Liver (tissue), 9 donors: ENCODE data around the gene TCEAL3. TPM values are rescaled to one million over a fixed set of nuclear protein-coding genes. Genes with fewer than 3 reads are reported as not detected.
"Not testable (repeated sequence)": the region's sequence is repeated elsewhere in the genome, so short reads cannot be mapped to it uniquely, and the experiment has no call there.

ENCODE experiments used
- DNase-seq: peaks from one replicate; pipeline ENCODE4 v3.0.0-alpha.2; 2017; ENCODE audit warnings: low spot score
- H3K27ac ChIP-seq, 2 donors: one replicate each; pipeline ENCODE4 v1.7.0; 2013; ENCODE audit warnings: inconsistent platforms in 2 of 2, low read length in 2 of 2, control low read depth in 1 of 2, low read depth in 1 of 2, mild to moderate bottlenecking in 1 of 2
- H3K27me3 ChIP-seq, 4 donors: one replicate each; pipeline versions ENCODE4 v1.6.1 to v1.7.0; 2013; ENCODE audit warnings: low read length in 3 of 4, inconsistent platforms in 1 of 4, mild to moderate bottlenecking in 1 of 4, moderate library complexity in 1 of 4; ENCODE audit not compliant: control insufficient read depth in 4 of 4, insufficient read depth in 4 of 4
- H3K36me3 ChIP-seq, 4 donors: one replicate each; pipeline versions ENCODE4 v1.6.1 to v1.7.0; 2013; ENCODE audit warnings: low read length in 3 of 4, mild to moderate bottlenecking in 3 of 4, low read depth in 1 of 4, moderate library complexity in 1 of 4; ENCODE audit not compliant: control insufficient read depth in 4 of 4, insufficient read depth in 3 of 4
- H3K4me1 ChIP-seq, 4 donors: one replicate each; pipeline versions ENCODE4 v1.6.1 to v1.7.0; 2013; ENCODE audit warnings: low read length in 3 of 4, mild to moderate bottlenecking in 3 of 4, moderate library complexity in 1 of 4; ENCODE audit not compliant: control insufficient read depth in 4 of 4, insufficient read depth in 4 of 4
- H3K4me3 ChIP-seq, 3 donors: one replicate each; pipeline versions ENCODE4 v1.6.1 to v1.7.0; 2013; ENCODE audit warnings: low read length in 3 of 3, control low read depth in 1 of 3, low read depth in 1 of 3, mild to moderate bottlenecking in 1 of 3
- H3K9ac ChIP-seq, 2 donors: one replicate each; pipeline ENCODE4 v1.7.0; 2013; ENCODE audit warnings: low read length in 2 of 2, mild to moderate bottlenecking in 2 of 2, moderate library complexity in 2 of 2, control low read depth in 1 of 2, low read depth in 1 of 2
- H3K9me3 ChIP-seq, 4 donors: one replicate each; pipeline versions ENCODE4 v1.6.1 to v1.7.0; 2013; ENCODE audit warnings: low read length in 3 of 4; ENCODE audit not compliant: control insufficient read depth in 4 of 4
- EGR1 ChIP-seq, 2 donors: IDR thresholded peaks; 2 replicates each; pipeline ENCODE4 v1.6.1; 2016 to 2018; ENCODE audit warnings: antibody characterized with exemption in 2 of 2, low read depth in 2 of 2
- FOXA2 ChIP-seq: IDR thresholded peaks from 2 replicates; pipeline ENCODE4 v1.6.1; 2016; ENCODE audit warnings: antibody characterized with exemption
- HNF4G ChIP-seq: IDR thresholded peaks from 2 replicates; pipeline ENCODE4 v1.6.1; 2016; ENCODE audit warnings: antibody characterized with exemption
- JUND ChIP-seq, 2 donors: IDR thresholded peaks; 2 replicates each; pipeline ENCODE4 v1.6.1; 2016; ENCODE audit warnings: antibody characterized with exemption in 2 of 2
- MAX ChIP-seq: IDR thresholded peaks from 2 replicates; pipeline ENCODE4 v1.6.1; 2016; ENCODE audit warnings: antibody characterized with exemption
- RAD21 ChIP-seq, 2 donors: IDR thresholded peaks; 2 replicates each; pipeline ENCODE4 v1.6.1; 2016; ENCODE audit warnings: antibody characterized with exemption in 2 of 2, mild to moderate bottlenecking in 2 of 2
- WGBS: extraction: QIAGEN DNeasy Blood & Tissue Kit; methylation state at CpG from one replicate; pipeline ENCODE4 v1.1.7; 2013; 5-methylcytosine and 5-hydroxymethylcytosine counted together
- polyA plus RNA-seq, 2 donors: library from polyadenylated mRNA; stranded (reverse) in 1 of 2; unstranded in 1 of 2; fragments of 200-250 nt in 1 of 2; fragments of >200 nt in 1 of 2; fragmentation: Nextera tagmentation in 1 of 2; extraction: Ambion mirVana in 1 of 2; gene quantifications; one replicate each; pipeline versions ENCODE4 v1.2.1 to v1.2.3, GENCODE V29; 2013 to 2015
- total RNA-seq, 2 donors: library from RNA; depleted of rRNA; stranded (reverse); fragments of >200 nt; gene quantifications; one replicate each; pipeline ENCODE4 v1.2.3, GENCODE V29; 2014
- TF ChIP-seq, protein P1 (sequence below): IDR thresholded peaks from 2 replicates; pipeline ENCODE4 v1.6.1; 2016; ENCODE audit warnings: antibody characterized with exemption
- TF ChIP-seq, protein P2 (sequence below): fragments of 150-350 bp; IDR thresholded peaks from 2 replicates; pipeline ENCODE4 v1.5.1; 2017; ENCODE audit warnings: improper control_type of control experiment, low read depth, low read length; ENCODE audit not compliant: missing input control
- donor health status: healthy.
- donor health status: healthy.
- donor health status: healthy.
- donor health status: healthy.
- donor health status: healthy.

Gene TCEAL3
- total and polyA plus RNA-seq, 4 donors, result 1.4 to 4.4 (median 2.4) TPM

- H3K27ac ChIP-seq, result no peak overlapping the region
- DNase-seq, result no peak
- WGBS, result 76% methylated on average over 1 of the region's 1 CpG
- H3K9me3 ChIP-seq, result no peaks in the 10 kb centered on the region
- H3K27me3 ChIP-seq, result peaks cover 0 to 4% (median 0%) of the 10 kb centered on the region in 4 donors
- TF ChIP-seq EGR1 (IDR thresholded peaks at IDR 0.05; ENCODE audit: low read depth in 2 of 2), result no peak
- no peaks in the 10 kb centered on the region for H3K36me3 ChIP-seq
- H3K4me1 ChIP-seq, result no peaks in the 10 kb centered on the region
- H3K9ac ChIP-seq, result no peak overlapping the region
- no peak overlapping the region for H3K4me3 ChIP-seq
These were observed 39.9 kb downstream of the TCEAL3 start for GRCh38 chrX:103647630-103648029.

GRCh38 chrX:103651151-103651773 is 43.5 kb downstream of the TCEAL3 start:
- Histone ChIP-seq H3K27ac (no peak overlapping the region), H3K4me1 (no peaks in the 10 kb centered on the region), H3K27me3 (peaks cover 0 to 3% (median 0%) of the 10 kb centered on the region in 4 donors), H3K4me3 (no peak overlapping the region), H3K36me3 (no peaks in the 10 kb centered on the region), H3K9ac (no peak overlapping the region), H3K9me3 (no peaks in the 10 kb centered on the region)
- 98% methylated on average over 2 of the region's 2 CpGs for WGBS
- no peak for TF ChIP-seq FOXA2
- no peak for TF ChIP-seq JUND (IDR thresholded peaks at IDR 0.05)
- TF ChIP-seq, protein P1, sequence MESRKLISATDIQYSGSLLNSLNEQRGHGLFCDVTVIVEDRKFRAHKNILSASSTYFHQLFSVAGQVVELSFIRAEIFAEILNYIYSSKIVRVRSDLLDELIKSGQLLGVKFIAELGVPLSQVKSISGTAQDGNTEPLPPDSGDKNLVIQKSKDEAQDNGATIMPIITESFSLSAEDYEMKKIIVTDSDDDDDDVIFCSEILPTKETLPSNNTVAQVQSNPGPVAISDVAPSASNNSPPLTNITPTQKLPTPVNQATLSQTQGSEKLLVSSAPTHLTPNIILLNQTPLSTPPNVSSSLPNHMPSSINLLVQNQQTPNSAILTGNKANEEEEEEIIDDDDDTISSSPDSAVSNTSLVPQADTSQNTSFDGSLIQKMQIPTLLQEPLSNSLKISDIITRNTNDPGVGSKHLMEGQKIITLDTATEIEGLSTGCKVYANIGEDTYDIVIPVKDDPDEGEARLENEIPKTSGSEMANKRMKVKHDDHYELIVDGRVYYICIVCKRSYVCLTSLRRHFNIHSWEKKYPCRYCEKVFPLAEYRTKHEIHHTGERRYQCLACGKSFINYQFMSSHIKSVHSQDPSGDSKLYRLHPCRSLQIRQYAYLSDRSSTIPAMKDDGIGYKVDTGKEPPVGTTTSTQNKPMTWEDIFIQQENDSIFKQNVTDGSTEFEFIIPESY, result no peak
- no peak for TF ChIP-seq EGR1 (IDR thresholded peaks at IDR 0.05; ENCODE audit: low read depth in 2 of 2)
- no peak for TF ChIP-seq RAD21 (IDR thresholded peaks at IDR 0.05)
- TF ChIP-seq MAX, result no peak
- no peak for TF ChIP-seq HNF4G
- TF ChIP-seq, protein P2, sequence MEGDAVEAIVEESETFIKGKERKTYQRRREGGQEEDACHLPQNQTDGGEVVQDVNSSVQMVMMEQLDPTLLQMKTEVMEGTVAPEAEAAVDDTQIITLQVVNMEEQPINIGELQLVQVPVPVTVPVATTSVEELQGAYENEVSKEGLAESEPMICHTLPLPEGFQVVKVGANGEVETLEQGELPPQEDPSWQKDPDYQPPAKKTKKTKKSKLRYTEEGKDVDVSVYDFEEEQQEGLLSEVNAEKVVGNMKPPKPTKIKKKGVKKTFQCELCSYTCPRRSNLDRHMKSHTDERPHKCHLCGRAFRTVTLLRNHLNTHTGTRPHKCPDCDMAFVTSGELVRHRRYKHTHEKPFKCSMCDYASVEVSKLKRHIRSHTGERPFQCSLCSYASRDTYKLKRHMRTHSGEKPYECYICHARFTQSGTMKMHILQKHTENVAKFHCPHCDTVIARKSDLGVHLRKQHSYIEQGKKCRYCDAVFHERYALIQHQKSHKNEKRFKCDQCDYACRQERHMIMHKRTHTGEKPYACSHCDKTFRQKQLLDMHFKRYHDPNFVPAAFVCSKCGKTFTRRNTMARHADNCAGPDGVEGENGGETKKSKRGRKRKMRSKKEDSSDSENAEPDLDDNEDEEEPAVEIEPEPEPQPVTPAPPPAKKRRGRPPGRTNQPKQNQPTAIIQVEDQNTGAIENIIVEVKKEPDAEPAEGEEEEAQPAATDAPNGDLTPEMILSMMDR, result no peak
- DNase-seq, result no peak

DNA sequence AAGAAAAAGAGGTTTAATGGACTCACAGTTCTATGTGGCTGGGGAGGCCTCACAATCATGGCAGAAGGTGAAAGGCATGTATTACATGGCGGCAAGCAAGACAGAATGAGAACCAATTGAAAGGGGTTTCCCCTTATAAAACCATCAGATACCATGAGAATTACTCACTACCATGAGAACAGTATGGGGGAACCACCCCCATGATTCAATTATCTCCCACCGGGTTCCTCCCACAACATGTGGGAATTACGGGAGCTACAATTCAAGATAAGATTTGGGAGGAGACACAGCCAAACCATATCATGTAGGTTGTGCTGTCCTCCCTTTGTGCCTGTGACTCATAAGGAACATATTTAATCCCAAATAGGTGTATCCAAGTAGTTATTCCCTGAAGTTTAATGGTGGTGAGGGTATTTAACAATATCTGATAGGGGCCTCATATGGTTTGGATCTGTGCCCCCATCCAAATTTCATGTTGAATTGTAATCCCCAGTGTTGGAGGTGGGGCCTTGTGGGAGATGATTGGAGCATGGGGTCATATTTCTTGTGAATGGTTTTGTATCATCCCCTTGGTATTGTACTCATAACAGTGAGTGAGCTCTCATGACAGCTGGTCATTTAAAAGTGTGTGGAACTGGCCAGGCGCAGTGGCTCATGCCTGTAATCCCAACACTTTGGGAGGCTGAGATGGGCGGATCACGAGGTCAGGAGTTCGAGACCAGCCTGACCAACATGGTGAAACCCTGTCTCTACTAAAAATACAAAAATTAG is 47.7 kb downstream of the TCEAL3 start:
- H3K27me3 ChIP-seq, H3K4me3 ChIP-seq, H3K4me1 ChIP-seq, H3K9ac ChIP-seq, H3K9me3 ChIP-seq, H3K36me3 ChIP-seq, DNase-seq, H3K27ac ChIP-seq: not testable (repeated sequence)
- WGBS, result 96% methylated on average over 7 of the region's 7 CpGs
